NCI-H2107 (cell line): ENCODE data around the gene TAL2.

Source experiments
- DNase-seq: peaks from one replicate; lab custom pipeline; 2025; lab: John Stamatoyannopoulos, UW

Gene TAL2

GRCh38 chr9:105710638-105711037, 48.4 kb downstream of the TAL2 start:
- DNase-seq: no peak

DNA sequence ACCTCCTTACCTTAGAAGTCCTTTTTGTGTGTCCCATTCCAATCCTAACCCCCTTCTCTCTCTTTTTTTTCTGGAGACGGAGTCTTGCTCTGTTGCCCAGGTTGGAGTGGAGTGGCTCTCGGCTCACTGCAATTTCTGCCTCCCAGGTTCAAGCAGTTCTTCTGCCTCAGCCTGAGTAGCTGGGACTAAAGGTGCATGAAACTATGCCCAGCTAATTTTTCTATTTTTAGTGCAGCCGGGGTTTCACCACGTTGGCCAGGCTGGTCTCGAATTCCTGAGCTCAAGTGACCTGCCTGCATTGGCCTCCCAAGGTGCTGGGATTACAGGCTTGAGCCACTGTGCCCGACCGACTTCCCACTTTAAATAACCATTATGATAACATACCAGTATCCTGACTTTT, 49.6 kb downstream of the TAL2 start:
- DNase-seq: no peak

- DNase-seq: no peak
Observed at GRCh38 chr9:105712297-105712696, 50.0 kb downstream of the TAL2 start.
